Suprapubic skin (tissue), 3 donors: ENCODE measurements around the gene SEMA3D.

Experiments used
- CTCF ChIP-seq, 2 donors: fragments of 200-600 bp in 1 of 2; fragments of 450-650 bp in 1 of 2; sonication (generic) in 1 of 2; IDR thresholded peaks; one replicate each; pipeline ENCODE4 v1.5.1; 2016 to 2019; ENCODE audit warnings: antibody characterized with exemption in 2 of 2, mild to moderate bottlenecking in 1 of 2, moderate library complexity in 1 of 2
- POLR2A ChIP-seq, 2 donors: fragments of 450-650 bp; IDR thresholded peaks; one replicate each; pipeline ENCODE4 v1.6.1; 2017; ENCODE audit warnings: antibody characterized with exemption in 2 of 2, mild to moderate bottlenecking in 2 of 2, moderate library complexity in 2 of 2

GRCh38 chr7:85172530-85172941 lies 14.3 kb downstream of the SEMA3D start:
- no peak for TF ChIP-seq CTCF (IDR thresholded peaks at IDR 0.05)
- no peak for TF ChIP-seq POLR2A (IDR thresholded peaks at IDR 0.05)
